ENCODE measurements around the gene ENPP7. TPM values are rescaled to one million over a fixed set of nuclear protein-coding genes. Genes with fewer than 3 reads are reported as not detected.

ENPP7 gene
- total RNA-seq, 1 donor from 2014 or later, result 0.18 TPM

DNA sequence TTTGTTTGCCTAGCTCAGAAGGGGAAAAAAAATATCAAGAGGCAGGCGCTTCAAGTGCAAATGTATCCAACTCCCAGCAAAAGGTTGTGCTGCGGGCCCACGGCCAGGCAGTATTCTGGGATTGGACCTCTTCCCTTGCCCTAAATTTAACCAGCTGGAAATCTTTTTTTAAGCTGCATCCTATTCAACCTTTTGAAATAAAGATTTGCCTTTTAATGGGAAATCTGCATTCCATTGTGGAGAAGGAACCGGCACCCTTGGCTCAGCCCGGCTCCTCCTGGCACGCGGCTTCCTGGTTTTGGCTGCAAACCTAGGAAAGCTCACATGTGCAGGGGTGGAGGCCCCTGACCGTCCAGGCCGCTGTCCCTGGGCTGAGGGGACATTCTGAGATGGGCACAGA is 38.8 kb upstream of the ENPP7 start:
- H3K27ac ChIP-seq, result no peak overlapping the region
- H3K9me3 ChIP-seq, result no peaks in the 10 kb centered on the region
- DNase-seq, result no peak
- ATAC-seq, result no peak
- TF ChIP-seq, protein P1, sequence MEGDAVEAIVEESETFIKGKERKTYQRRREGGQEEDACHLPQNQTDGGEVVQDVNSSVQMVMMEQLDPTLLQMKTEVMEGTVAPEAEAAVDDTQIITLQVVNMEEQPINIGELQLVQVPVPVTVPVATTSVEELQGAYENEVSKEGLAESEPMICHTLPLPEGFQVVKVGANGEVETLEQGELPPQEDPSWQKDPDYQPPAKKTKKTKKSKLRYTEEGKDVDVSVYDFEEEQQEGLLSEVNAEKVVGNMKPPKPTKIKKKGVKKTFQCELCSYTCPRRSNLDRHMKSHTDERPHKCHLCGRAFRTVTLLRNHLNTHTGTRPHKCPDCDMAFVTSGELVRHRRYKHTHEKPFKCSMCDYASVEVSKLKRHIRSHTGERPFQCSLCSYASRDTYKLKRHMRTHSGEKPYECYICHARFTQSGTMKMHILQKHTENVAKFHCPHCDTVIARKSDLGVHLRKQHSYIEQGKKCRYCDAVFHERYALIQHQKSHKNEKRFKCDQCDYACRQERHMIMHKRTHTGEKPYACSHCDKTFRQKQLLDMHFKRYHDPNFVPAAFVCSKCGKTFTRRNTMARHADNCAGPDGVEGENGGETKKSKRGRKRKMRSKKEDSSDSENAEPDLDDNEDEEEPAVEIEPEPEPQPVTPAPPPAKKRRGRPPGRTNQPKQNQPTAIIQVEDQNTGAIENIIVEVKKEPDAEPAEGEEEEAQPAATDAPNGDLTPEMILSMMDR (IDR thresholded peaks at IDR 0.05), result no peak
- H3K4me1 ChIP-seq, result peaks cover 26% of the 10 kb centered on the region
- H3K27me3 ChIP-seq (ENCODE audit: low read depth), result no peaks in the 10 kb centered on the region
- no peaks in the 10 kb centered on the region for H3K36me3 ChIP-seq
- no peak overlapping the region for H3K4me3 ChIP-seq
- intact Hi-C loops (cut with DNase I), result no loop called here

DNA sequence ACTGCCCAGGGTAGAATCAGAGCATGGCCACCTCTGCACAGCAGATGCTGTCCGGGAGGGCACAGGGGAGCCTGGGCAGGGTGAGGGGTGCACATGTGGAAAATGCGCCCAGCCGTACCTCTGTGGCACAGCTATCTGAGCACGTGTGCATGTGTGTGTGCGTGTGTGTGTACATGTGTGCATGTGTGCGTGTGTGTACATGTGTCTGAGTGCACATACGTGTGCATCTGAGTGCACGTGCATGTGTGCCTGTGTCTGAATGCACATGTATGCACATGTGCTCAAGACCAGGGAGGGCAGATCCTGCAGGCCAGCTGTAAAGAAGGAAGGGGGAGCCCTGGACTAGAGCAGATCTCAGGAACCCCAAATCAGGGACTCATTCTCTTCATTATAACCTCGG is 37.3 kb upstream of the ENPP7 start:
- intact Hi-C loops (cut with DNase I), result no loop called here
- TF ChIP-seq, protein P1 (IDR thresholded peaks at IDR 0.05), result no peak
- H3K4me1 ChIP-seq, result peaks cover 26% of the 10 kb centered on the region
- H3K9me3 ChIP-seq, result no peaks in the 10 kb centered on the region
- H3K27me3 ChIP-seq (ENCODE audit: low read depth), result peaks cover 6% of the 10 kb centered on the region
- H3K4me3 ChIP-seq, result no peak overlapping the region
- no peaks in the 10 kb centered on the region for H3K36me3 ChIP-seq
- DNase-seq, result no peak
- no peak for ATAC-seq
- no peak overlapping the region for H3K27ac ChIP-seq

DNA sequence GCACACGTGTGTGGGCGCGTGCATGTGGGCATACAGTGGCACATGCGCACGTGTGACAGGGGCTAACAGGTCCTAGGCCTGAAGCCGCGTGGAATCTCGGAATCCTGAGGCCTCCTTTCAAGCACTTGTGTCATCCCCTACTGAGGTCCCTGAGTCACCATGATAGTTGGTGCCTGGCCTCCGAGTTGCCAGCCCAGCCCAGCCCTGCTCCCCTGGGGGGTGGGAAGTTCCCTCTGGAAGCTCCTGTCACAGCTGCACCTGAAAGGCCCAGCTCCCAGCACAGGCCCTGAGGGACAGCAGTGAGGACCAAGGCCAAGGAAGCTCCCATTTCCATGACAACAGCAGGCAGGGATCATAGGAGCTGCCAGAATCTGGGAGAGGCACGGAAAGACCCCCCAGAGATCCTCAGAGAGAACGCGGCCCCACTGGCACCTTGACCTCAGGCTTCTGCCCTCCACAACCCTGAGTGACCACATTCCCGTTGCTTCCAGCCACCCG is 35.4 kb upstream of the ENPP7 start:
- no peak for ATAC-seq
- H3K27ac ChIP-seq, result no peak overlapping the region
- TF ChIP-seq, protein P1 (IDR thresholded peaks at IDR 0.05), result no peak
- H3K9me3 ChIP-seq, result no peaks in the 10 kb centered on the region
- peaks cover 26% of the 10 kb centered on the region for H3K4me1 ChIP-seq
- H3K36me3 ChIP-seq, result no peaks in the 10 kb centered on the region
- intact Hi-C loops (cut with DNase I), result no loop called here
- no peak for DNase-seq
- H3K27me3 ChIP-seq (ENCODE audit: low read depth), result peaks cover 11% of the 10 kb centered on the region
- no peak overlapping the region for H3K4me3 ChIP-seq

DNA sequence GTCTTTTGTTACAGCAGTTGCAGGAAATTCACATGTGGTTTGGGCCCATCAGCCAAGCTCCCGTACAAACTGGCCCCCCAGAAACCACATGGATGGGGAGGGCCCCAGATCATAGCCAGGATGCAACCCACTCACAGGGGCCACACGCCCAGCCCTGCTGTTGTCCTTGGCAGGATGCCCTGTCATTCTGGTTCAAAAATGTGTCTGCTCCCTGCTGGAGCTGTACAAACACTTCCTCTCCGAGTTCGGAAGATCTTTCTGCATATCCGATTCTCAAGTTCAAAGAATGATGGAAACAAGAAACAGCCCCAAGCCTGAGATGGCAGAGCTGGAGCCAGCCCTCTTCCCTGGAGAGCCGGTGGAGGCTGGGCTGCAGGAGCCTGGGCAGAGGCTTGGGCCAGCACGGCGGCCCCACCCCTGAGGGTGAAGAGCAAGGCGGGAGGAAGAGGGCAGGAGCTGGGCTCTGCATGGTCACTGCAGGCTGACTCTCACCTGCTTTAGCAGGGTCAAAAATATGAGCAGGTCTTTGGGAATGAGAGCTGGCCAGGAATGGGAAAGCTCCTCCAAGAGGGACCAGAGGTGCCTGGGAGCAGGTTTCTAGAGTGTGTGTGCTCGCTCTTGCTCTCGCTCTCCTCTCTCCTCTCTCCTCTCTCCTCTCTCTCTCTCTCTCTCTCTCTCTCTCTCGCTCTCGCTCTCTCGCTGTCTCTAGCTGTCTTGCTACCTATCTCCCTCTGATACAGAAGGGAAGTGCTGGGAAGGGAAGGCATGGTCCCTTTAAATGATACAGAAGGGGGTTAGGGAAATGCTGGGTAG is 34.7 kb upstream of the ENPP7 start:
- Histone ChIP-seq H3K27me3 (ENCODE audit: low read depth) (peaks cover 11% of the 10 kb centered on the region), H3K4me3 (no peak overlapping the region), H3K27ac (no peak overlapping the region), H3K4me1 (peaks cover 26% of the 10 kb centered on the region), H3K9me3 (no peaks in the 10 kb centered on the region), H3K36me3 (no peaks in the 10 kb centered on the region)
- intact Hi-C loops (cut with DNase I), result no loop called here
- peak in 1 of 2 donors; percentile 56 for ATAC-seq
- TF ChIP-seq, protein P1 (IDR thresholded peaks at IDR 0.05), result no peak
- DNase-seq, result no peak

DNA sequence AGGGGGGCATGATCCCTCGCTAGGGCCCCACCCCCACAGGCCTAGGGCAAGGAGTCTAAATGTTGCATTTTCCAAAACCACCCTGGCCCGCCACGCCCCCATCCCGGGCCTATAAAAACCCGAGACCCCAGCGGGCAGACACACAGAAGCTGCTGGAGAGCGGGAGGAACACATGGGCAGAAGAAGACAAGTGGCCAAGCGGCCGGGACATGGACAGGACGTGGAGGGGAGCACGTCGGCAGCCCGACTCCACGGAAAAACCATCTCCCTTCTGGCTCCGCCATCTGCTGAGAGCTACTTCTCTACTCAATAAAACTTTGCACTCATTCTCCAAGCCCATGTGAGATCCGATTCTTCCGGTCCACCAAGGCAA is 34.1 kb upstream of the ENPP7 start:
- ATAC-seq (no peak), DNase-seq (no peak)
- Histone ChIP-seq H3K9me3 (no peaks in the 10 kb centered on the region), H3K4me3 (no peak overlapping the region), H3K27me3 (ENCODE audit: low read depth) (peaks cover 11% of the 10 kb centered on the region), H3K4me1 (peaks cover 22% of the 10 kb centered on the region), H3K36me3 (no peaks in the 10 kb centered on the region), H3K27ac (no peak overlapping the region)
- intact Hi-C loops (cut with DNase I), result no loop called here
- TF ChIP-seq, protein P1 (IDR thresholded peaks at IDR 0.05), result no peak

All from lower lobe of right lung (tissue), 2 donors.